Astrocyte of the cerebellum (primary cell): ENCODE data around the gene MMADHC.

Experiments used
- DNase-seq: peaks from one replicate; pipeline ENCODE4 v3.0.0-alpha.2; 2011; ENCODE audit warnings: low read depth
- H3K4me3 ChIP-seq: 2 replicates; pipeline ENCODE4 v1.5.1; 2011; ENCODE audit warnings: mild to moderate bottlenecking, low read depth, low read length, moderate library complexity
- CTCF ChIP-seq: IDR thresholded peaks from 2 replicates; pipeline ENCODE4 v1.5.1; 2012; ENCODE audit warnings: low read length, low read depth, moderate library complexity, mild to moderate bottlenecking; ENCODE audit errors: missing control alignments
- in situ Hi-C: cut with HindIII; loops from 2 replicates; pipeline ENCODE4 v1.10.0; 2017; ENCODE audit warnings: low sequenced_read_pairs

The MMADHC gene

GRCh38 chr2:149561309-149561926 lies 26.2 kb downstream of the MMADHC start:
- TF ChIP-seq CTCF: peak; percentile 58
- in situ Hi-C loops: loop anchor here (10.0 kb wide), 1 partner anchor 537 kb away; no protein-coding TSS in a partner anchor

GRCh38 chr2:149559341-149560068 lies 28.1 kb downstream of the MMADHC start:
- DNase-seq: no peak
- in situ Hi-C loops: loop anchor here (10.0 kb wide), 1 partner anchor 535 kb away; no protein-coding TSS in a partner anchor
- TF ChIP-seq CTCF: no peak
- H3K4me3 ChIP-seq: no peak overlapping the region

More at GRCh38 chr2:149561309-149561926, 26.2 kb downstream of the MMADHC start:
- no peak overlapping the region for H3K4me3 ChIP-seq
- peak; percentile 31 for DNase-seq

DNA sequence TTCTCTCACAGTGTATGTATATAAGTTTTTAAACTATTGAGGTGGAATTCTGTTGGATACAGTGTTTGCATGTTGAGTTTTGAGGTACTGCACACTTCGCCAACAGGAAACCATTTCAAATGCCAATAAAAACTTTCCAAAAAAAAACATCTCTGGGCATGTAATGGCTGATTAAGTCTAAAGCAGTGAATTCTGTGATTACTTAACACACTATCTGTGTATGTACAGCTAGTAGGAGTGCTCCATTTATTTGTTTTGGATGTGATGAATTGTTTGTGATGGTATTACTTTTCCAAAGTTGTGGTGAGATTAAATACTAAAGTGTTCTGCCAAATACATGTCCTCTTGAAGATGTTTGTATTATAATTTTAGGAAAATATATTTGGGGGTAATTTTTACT lies 31.1 kb downstream of the MMADHC start:
- DNase-seq: no peak
- TF ChIP-seq CTCF: no peak
- in situ Hi-C loops: no loop called here
- H3K4me3 ChIP-seq: no peak overlapping the region

DNA sequence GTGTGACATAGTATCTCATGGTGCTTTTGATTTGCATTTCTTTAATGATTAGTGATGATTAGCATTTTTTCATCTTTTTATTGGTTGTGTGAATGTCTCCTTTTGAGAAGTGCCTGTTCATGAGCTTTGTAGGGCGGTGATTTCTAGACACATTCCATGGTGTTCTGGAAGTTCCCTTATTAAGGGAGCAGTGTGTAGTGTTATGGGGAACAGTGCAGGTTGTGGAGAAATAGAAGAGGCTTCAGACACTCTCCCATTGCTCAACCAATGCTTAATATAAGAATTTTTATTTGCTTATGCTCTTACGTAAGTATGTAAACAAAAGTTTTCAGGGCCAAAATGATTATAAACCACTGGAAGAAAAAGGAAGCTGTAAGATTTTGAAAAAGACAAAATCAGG lies 34.7 kb downstream of the MMADHC start:
- no peak for TF ChIP-seq CTCF
- in situ Hi-C loops: no loop called here
- DNase-seq: no peak
- no peak overlapping the region for H3K4me3 ChIP-seq

DNA sequence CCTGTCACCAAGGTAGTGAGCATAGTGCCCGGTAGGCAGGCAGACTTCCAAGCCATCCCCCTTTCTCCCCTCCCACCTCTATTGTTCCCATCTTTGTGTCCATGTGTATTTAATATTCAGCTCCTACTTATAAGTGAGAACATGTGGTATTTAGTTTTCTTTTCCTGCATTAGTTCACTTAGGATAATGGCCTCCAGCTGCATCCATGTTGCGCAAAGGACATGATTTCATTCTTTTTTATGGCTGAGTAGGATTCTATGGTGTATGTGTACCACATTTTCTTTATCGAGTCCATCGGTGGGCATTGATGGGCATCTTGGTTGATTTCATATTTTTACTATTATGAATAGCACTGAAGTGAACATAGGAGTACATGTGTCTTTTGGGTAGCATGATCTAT lies 35.3 kb downstream of the MMADHC start:
- in situ Hi-C loops: no loop called here
- no peak for DNase-seq
- TF ChIP-seq CTCF: no peak
- H3K4me3 ChIP-seq: no peak overlapping the region

DNA sequence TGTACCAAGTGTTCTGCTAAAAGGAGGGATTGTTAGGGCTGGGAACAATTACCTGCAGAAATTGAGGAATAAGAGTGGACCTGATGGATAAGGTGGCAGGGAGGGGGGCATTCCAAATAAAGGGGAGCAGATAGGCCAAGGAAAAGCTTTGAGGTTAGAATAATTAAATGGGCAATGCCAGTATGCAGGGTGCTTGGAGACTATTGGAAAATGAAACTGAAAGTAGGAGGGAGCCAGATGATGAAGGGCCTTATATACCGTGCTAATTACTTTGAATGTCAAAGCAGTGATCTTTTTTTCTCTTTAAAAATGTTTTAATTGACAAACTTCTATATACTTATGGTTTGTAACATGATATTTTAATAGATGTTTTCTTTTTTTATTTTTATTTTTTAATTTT lies 42.9 kb downstream of the MMADHC start:
- no peak for DNase-seq
- no peak for TF ChIP-seq CTCF
- H3K4me3 ChIP-seq: no peak overlapping the region
- in situ Hi-C loops: no loop called here
